ENCODE measurements around the gene TSEN2.

GRCh38 chr3:12487786-12488185, 3.5 kb downstream of the TSEN2 start:
- TF ChIP-seq CTCF (IDR thresholded peaks at IDR 0.05) (no peak), POLR2A (IDR thresholded peaks at IDR 0.05) (no peak), POLR2AphosphoS5 (IDR thresholded peaks at IDR 0.05) (no peak), EP300 (IDR thresholded peaks at IDR 0.05) (no peak)

Measured in suprapubic skin (tissue), 4 donors.